Measurements from ENCODE around the gene FDPS. TPM values are rescaled to one million over a fixed set of nuclear protein-coding genes. Genes with fewer than 3 reads are reported as not detected.

Gene FDPS
- total RNA-seq, 1 experiment from 2014 or later: 449 TPM

- Histone ChIP-seq H3K27me3 (replicated peaks; ENCODE audit: insufficient read depth, low read depth, low read length, poor library complexity) (no peaks in the 10 kb centered on the region), H3K4me1 (ENCODE audit: insufficient read depth, low read length, poor library complexity, severe bottlenecking) (no peaks in the 10 kb centered on the region), H3K4me3 (ENCODE audit: low read depth, low read length, poor library complexity, severe bottlenecking) (no peak overlapping the region), H3K9me3 (ENCODE audit: low read depth, low read length, poor library complexity, severe bottlenecking) (no peaks in the 10 kb centered on the region), H3K36me3 (ENCODE audit: insufficient read depth, low read length, poor library complexity, severe bottlenecking) (no peaks in the 10 kb centered on the region), H3K27ac (ENCODE audit: low read depth, low read length, poor library complexity, severe bottlenecking) (no peak overlapping the region)
- ChIA-PET POLR2A (ENCODE audit: low non-redundant PET) (no interaction called here), CTCF (no interaction called here)
- no peak for DNase-seq (ENCODE audit: low spot score)
- BruUV-seq (replicated peaks): no TSS peak
- no peak for TF ChIP-seq EZH2 (IDR thresholded peaks at IDR 0.05; ENCODE audit: borderline replicate concordance, low read depth, low read length, poor library complexity, severe bottlenecking)
- no peak for TF ChIP-seq CTCF (conservative IDR thresholded peaks at IDR 0.05; ENCODE audit: low read depth, low read length)
- intact Hi-C loops (cut with micrococcal nuclease; ENCODE audit: unreplicated experiment): no loop called here
These were observed 23.6 kb upstream of the FDPS start for GRCh38 chr1:155285063-155285462.

GRCh38 chr1:155285631-155286044 is 23.0 kb upstream of the FDPS start:
- no peak for DNase-seq (ENCODE audit: low spot score)
- intact Hi-C loops (cut with micrococcal nuclease; ENCODE audit: unreplicated experiment): no loop called here
- Histone ChIP-seq H3K36me3 (ENCODE audit: insufficient read depth, low read length, poor library complexity, severe bottlenecking) (no peaks in the 10 kb centered on the region), H3K27ac (ENCODE audit: low read depth, low read length, poor library complexity, severe bottlenecking) (no peak overlapping the region), H3K4me3 (ENCODE audit: low read depth, low read length, poor library complexity, severe bottlenecking) (no peak overlapping the region), H3K27me3 (replicated peaks; ENCODE audit: insufficient read depth, low read depth, low read length, poor library complexity) (no peaks in the 10 kb centered on the region), H3K4me1 (ENCODE audit: insufficient read depth, low read length, poor library complexity, severe bottlenecking) (no peaks in the 10 kb centered on the region), H3K9me3 (ENCODE audit: low read depth, low read length, poor library complexity, severe bottlenecking) (no peaks in the 10 kb centered on the region)
- ChIA-PET CTCF (no interaction called here), POLR2A (ENCODE audit: low non-redundant PET) (no interaction called here)
- TF ChIP-seq EZH2 (IDR thresholded peaks at IDR 0.05; ENCODE audit: borderline replicate concordance, low read depth, low read length, poor library complexity, severe bottlenecking) (no peak), CTCF (conservative IDR thresholded peaks at IDR 0.05; ENCODE audit: low read depth, low read length) (no peak)
- BruUV-seq (replicated peaks): no TSS peak

- Histone ChIP-seq H3K9me3 (ENCODE audit: low read depth, low read length, poor library complexity, severe bottlenecking) (no peaks in the 10 kb centered on the region), H3K36me3 (ENCODE audit: insufficient read depth, low read length, poor library complexity, severe bottlenecking) (no peaks in the 10 kb centered on the region), H3K4me1 (ENCODE audit: insufficient read depth, low read length, poor library complexity, severe bottlenecking) (no peaks in the 10 kb centered on the region), H3K27ac (ENCODE audit: low read depth, low read length, poor library complexity, severe bottlenecking) (no peak overlapping the region), H3K27me3 (replicated peaks; ENCODE audit: insufficient read depth, low read depth, low read length, poor library complexity) (no peaks in the 10 kb centered on the region), H3K4me3 (ENCODE audit: low read depth, low read length, poor library complexity, severe bottlenecking) (no peak overlapping the region)
- BruUV-seq (replicated peaks): no TSS peak
- intact Hi-C loops (cut with micrococcal nuclease; ENCODE audit: unreplicated experiment): no loop called here
- POLR2A ChIA-PET (ENCODE audit: low non-redundant PET): no interaction called here
- TF ChIP-seq CTCF (conservative IDR thresholded peaks at IDR 0.05; ENCODE audit: low read depth, low read length): no peak
- no peak for TF ChIP-seq EZH2 (IDR thresholded peaks at IDR 0.05; ENCODE audit: borderline replicate concordance, low read depth, low read length, poor library complexity, severe bottlenecking)
- no peak for DNase-seq (ENCODE audit: low spot score)
- CTCF ChIA-PET: no interaction called here
These were observed 22.1 kb upstream of the FDPS start for GRCh38 chr1:155286544-155286943.
